DND-41 (cell line): ENCODE data around the gene DHRS3.

Experiments
- CTCF ChIP-seq: IDR thresholded peaks from 2 replicates; pipeline ENCODE4 v1.5.1; 2012; ENCODE audit warnings: borderline replicate concordance, low read length, moderate library complexity, mild to moderate bottlenecking; ENCODE audit not compliant: poor library complexity, severe bottlenecking; ENCODE audit errors: extremely low read depth
- EZH2 ChIP-seq: IDR thresholded peaks from 3 replicates; pipeline ENCODE4 v1.6.1; 2012; ENCODE audit warnings: borderline replicate concordance, low read depth, mild to moderate bottlenecking, moderate library complexity, low read length, inconsistent platforms; ENCODE audit not compliant: severe bottlenecking

DNA sequence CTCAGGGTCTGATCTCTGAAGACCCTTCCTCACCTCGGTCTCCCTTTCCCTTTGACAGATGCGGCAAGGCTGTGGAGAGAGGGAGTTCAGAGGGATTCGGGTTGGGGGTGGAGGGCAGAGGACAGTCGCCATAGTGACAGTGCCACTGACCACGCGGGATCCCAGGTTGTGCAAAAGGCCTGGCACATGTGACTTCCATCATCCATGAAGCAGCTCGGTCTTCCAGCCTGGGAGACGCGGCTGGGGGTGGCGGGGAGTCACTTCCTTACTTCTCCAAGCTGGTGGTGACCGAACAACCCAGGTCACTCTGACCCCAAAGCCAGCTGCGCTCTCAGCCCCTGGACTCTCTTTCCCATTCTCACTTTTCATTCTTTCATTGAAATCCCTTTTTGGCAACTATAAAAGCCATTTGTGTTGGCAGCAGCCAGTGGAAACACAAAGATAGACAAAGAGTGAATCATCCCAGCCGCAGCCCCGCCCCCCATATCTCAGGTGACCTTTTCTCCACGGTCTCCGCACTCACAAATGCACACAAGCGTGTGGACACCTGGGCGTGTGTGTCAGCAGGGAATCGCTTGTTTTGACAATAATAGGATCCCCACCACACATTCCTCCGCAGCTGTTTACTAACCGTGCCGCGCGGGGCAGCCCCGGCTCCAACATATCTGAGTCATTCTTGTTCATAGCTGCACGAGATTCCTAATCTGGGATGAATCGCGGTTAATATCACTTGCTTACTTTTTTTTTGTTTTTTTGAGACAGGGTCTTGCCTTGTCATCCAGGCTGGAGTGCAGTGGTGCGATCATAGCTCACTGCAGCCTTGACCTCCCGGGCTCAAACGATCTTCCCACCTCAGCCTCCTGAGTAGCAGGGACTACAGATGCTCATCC is 68.3 kb downstream of the DHRS3 start:
- TF ChIP-seq CTCF (no peak), EZH2 (no peak)
